Activated CD8-positive, alpha-beta memory T cell treated with anti-CD3 and anti-CD28 coated beads for 4 hours (primary cell): Measurements from ENCODE around the gene RIPOR2.
"Not testable (repeated sequence)": the region's sequence is repeated elsewhere in the genome, so short reads cannot be mapped to it uniquely, and the experiment has no call there.

ENCODE experiments used
- DNase-seq, 2 donors: peaks; one replicate each; pipeline ENCODE4 v3.0.0-alpha.2; 2020; ENCODE audit warnings: low read depth in 2 of 2

Gene RIPOR2

GRCh38 chr6:24951811-24952299, 16.1 kb upstream of the RIPOR2 start:
- DNase-seq = no peak

GRCh38 chr6:24950218-24950941, 14.6 kb upstream of the RIPOR2 start:
- DNase-seq = no peak

- no peak for DNase-seq
These were observed 13.3 kb upstream of the RIPOR2 start for GRCh38 chr6:24949020-24949569.

- not testable (repeated sequence) for DNase-seq
These were observed 12.5 kb upstream of the RIPOR2 start for GRCh38 chr6:24948261-24948660.

DNA sequence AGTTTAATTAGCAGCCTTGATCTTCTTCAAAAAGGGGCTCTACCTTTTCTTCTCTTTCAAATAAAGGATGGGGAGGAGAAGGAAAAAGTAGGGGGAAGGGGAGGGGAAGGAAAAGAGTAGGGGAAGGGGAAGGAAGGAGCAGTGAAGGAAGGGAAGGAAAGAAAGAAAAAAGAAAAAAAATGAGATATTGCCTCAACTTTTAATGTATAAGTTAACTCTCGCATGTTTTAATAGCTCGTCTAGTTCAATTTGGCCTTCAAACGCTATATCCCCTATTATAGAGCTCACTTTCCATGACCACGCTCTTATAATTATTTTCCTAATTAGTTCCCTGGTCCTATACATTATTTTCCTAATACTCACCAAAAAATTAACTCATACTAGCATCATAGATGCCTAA, 11.9 kb upstream of the RIPOR2 start:
- no peak for DNase-seq

GRCh38 chr6:24945054-24945453, 9.3 kb upstream of the RIPOR2 start:
- no peak for DNase-seq

- DNase-seq = no peak
These were observed 8.0 kb upstream of the RIPOR2 start for GRCh38 chr6:24943774-24944173.

GRCh38 chr6:24940311-24940917, 4.7 kb upstream of the RIPOR2 start:
- no peak for DNase-seq

- peak; percentile 31 to 43 for DNase-seq
These were observed 1.0 kb upstream of the RIPOR2 start for GRCh38 chr6:24936641-24937317.

DNA sequence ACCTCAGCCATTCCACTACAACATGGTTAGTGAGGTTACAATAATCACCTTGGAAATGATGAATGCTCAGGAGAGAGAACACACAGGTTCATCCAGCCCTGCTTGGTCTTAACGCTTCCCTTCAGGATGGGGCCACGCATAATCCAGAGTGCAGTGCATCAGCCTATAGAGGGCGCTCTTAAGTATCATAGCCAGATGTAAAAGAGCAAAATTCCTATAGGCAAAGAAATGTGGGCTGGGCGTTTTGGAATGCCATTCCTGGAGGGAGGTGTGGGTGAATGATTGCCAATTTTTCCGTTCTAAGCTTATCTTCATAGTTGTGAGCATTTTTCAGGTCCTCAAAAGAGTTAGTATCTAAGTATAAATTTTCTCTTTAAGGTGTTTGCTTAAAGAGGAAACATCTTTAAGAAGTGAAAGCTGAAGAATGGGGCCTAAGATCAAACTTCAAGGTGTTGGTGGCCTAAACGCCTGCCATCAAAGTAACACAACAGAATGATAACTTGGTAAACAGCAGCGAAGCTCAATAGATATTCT, 1.8 kb downstream of the RIPOR2 start:
- no peak for DNase-seq

DNA sequence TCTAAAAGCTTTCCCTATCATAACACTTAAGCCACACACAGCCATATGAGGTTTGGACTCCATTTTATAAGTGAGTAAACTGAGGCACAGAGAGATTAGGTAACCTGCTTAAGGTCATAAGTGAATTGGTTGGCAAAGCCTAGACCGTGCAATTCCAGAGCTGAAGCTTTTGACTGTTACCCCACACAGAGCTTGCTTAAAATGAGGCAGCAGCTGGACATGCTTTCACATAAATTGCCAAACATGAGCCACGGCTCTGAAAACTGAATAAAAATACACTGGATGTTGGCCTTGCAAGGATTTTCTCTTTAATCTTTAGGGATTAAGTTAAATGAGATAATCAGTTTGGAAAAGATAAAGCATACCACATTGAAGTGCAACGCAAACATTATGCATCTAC, 2.5 kb downstream of the RIPOR2 start:
- no peak for DNase-seq

- DNase-seq = no peak
These were observed 2.9 kb downstream of the RIPOR2 start for GRCh38 chr6:24932832-24933231.

GRCh38 chr6:24931718-24932691, 3.8 kb downstream of the RIPOR2 start:
- no peak for DNase-seq

DNA sequence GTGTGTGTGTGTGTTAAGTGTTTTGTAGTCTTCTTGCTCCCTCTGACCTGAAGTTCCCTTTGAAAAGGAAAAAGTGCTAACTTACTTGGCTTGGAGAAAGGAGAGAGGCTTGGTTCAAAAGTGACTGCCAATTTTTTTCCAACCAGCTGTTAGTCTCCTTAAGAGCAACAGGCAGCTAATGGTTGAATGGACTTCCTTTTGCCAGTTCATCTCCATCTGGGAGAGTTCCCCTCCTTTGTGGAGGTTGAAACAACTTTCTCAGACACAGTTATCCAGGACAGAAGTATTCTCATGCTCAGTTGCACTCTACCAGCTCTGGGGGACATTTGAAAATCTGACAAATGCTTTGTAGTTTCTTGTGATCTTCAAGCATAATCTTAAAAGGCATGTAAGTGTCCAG, 4.5 kb downstream of the RIPOR2 start:
- no peak for DNase-seq

DNA sequence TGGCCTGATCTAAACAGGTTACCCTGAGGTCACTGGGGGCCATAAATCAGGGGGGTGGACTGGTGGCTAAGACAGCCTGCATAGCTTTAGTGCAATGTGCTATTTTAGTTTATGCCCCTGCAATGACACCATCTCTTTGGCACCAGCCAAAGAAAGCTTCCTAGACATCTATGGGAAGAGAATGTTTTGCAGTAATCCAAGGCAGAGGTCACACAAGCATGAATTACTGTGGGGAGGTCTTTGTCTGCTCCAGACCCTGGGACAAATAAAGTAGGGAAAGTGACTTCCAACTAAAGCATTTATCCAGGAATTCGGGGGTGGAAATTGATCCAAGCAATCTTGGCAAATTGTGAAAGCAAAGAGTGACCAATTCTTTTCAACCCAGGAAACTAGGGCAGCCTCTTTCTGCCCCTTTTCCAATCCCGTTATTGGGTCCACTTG, 5.3 kb downstream of the RIPOR2 start:
- no peak for DNase-seq

GRCh38 chr6:24929242-24929641, 6.5 kb downstream of the RIPOR2 start:
- no peak for DNase-seq

DNA sequence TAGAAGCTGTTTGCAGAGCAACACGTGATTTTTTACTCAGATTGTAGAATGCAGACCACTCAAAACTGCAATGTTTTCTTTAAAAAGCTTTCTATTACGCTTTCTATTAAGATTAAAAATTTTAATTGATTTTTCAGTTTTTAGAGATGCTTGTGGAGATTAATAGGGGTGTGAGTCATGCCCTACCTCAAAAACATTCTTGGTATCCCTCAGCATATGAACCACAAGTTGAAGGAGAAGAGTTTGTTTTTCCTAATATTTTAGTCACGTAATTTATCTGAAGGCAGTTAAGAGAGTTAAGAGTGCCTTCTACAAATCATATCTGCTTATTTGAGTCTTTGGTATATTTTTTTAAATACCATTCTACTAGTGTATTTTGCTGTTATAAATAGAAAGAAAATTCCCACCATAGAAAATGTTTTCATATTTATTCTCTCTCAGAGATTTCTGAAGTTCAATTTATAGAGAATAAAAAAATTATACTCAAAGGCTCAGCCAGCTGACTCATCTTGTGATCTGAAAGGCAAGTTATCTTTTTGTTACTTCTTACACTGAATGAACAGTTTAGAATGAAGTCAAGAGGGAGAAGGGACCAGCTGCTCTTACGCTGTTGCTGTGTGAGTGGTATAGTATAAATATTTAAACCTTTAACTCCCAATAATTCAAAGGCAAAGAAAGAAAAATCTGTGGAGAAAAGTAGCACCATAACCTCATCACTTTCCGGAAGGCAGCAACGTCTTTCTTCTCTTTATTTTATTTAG, 7.6 kb downstream of the RIPOR2 start:
- DNase-seq = no peak

- DNase-seq = no peak
These were observed 8.3 kb downstream of the RIPOR2 start for GRCh38 chr6:24927277-24927955.

DNA sequence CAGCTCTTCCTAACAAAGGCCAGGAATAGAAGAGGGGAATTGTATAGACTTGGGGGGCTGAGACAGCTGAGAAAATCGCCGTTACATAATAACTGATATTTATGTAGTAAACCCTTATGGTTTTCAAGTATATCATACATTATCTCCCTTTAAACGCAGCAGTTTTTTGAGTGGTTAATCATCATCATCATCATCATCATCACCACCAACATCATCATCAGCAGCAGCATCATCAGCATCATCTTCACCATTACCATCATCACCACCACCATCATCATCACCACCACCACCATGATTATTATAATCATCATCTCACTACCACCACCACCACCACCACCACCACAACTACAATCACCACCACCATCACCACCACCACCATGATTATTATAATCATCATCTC, 9.1 kb downstream of the RIPOR2 start:
- not testable (repeated sequence) for DNase-seq

DNA sequence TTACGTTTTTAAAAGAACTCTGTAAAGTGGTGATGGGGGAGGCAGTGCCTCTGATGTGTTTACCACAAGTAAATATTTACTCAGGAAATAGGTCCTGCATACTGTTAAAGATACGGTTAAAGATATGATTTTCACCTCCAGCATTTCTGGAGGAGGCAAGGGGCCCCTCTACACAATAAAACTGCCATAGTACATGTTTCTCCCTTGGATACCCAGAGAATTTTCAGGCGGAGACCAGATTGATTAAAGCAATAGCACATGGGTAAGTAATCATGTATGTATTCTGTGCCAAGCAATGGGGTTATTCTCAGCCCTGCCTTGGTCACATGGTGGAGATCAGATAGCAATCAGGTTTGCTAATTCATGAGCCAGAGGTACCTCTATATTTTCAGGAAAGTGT, 9.6 kb downstream of the RIPOR2 start:
- DNase-seq = no peak
